HL-60/S4 treated with phorbol 12-myristate 13-acetate at 8.2 ng/mL for 4 days and 3 days (cell line): ENCODE measurements around the gene TYW3.

Source experiments
- in situ Hi-C: fragments of 300-500 bp; cut with MboI; formaldehyde crosslinking; loops from 2 replicates; pipeline ENCODE4 v1.15.0; 2022; ENCODE audit warnings: low sequenced_read_pairs

Gene TYW3

GRCh38 chr1:74732960-74733603, at the start of gene TYW3, which contains the start of gene CRYZ:
Gene TYW3, plus strand, starts transcription at chr1:74733152. Its CDS starts 93 bp downstream, at chr1:74733245.
Gene CRYZ, minus strand, starts transcription at chr1:74733050. Its CDS starts 8,229 bp downstream, at chr1:74724821.
- in situ Hi-C loops, result no loop called here

- in situ Hi-C loops, result no loop called here
These were observed 49.3 kb upstream of the TYW3 start for GRCh38 chr1:74683656-74684055.

- in situ Hi-C loops, result no loop called here
These were observed 48.7 kb upstream of the TYW3 start for GRCh38 chr1:74684301-74684700.

GRCh38 chr1:74686928-74687327, 46.0 kb upstream of the TYW3 start:
- in situ Hi-C loops, result no loop called here

- in situ Hi-C loops, result no loop called here
These were observed 43.2 kb upstream of the TYW3 start for GRCh38 chr1:74689621-74690363.

- in situ Hi-C loops, result no loop called here
These were observed 42.6 kb upstream of the TYW3 start for GRCh38 chr1:74690364-74690696.

GRCh38 chr1:74690909-74691308, 42.0 kb upstream of the TYW3 start:
- in situ Hi-C loops, result no loop called here

- in situ Hi-C loops, result no loop called here
These were observed 39.5 kb upstream of the TYW3 start for GRCh38 chr1:74693473-74693872.

- in situ Hi-C loops, result no loop called here
These were observed 35.1 kb upstream of the TYW3 start for GRCh38 chr1:74697832-74698231.

GRCh38 chr1:74699331-74699730, 33.6 kb upstream of the TYW3 start:
- in situ Hi-C loops, result no loop called here

GRCh38 chr1:74703386-74704182, 29.4 kb upstream of the TYW3 start:
- in situ Hi-C loops, result no loop called here

GRCh38 chr1:74712881-74713280, 20.1 kb upstream of the TYW3 start:
- in situ Hi-C loops, result no loop called here

GRCh38 chr1:74713849-74714248, 19.1 kb upstream of the TYW3 start:
- in situ Hi-C loops, result no loop called here

GRCh38 chr1:74714429-74715235, 18.3 kb upstream of the TYW3 start:
- in situ Hi-C loops, result no loop called here

GRCh38 chr1:74715236-74715502, 17.8 kb upstream of the TYW3 start:
- in situ Hi-C loops, result no loop called here

- in situ Hi-C loops, result no loop called here
These were observed 17.1 kb upstream of the TYW3 start for GRCh38 chr1:74715806-74716205.

GRCh38 chr1:74716822-74717221, 16.1 kb upstream of the TYW3 start:
- in situ Hi-C loops, result no loop called here

GRCh38 chr1:74717626-74718025, 15.3 kb upstream of the TYW3 start:
- in situ Hi-C loops, result no loop called here

- in situ Hi-C loops, result no loop called here
These were observed 6.9 kb upstream of the TYW3 start for GRCh38 chr1:74726063-74726462.

GRCh38 chr1:74728736-74729135, 4.2 kb upstream of the TYW3 start:
- in situ Hi-C loops, result no loop called here
